ENCODE results near the gene ERGIC1. TPM values are rescaled to one million over a fixed set of nuclear protein-coding genes. Genes with fewer than 3 reads are reported as not detected.

ERGIC1 gene
- total RNA-seq, 1 experiment from 2014 or later = 77.0 TPM

DNA sequence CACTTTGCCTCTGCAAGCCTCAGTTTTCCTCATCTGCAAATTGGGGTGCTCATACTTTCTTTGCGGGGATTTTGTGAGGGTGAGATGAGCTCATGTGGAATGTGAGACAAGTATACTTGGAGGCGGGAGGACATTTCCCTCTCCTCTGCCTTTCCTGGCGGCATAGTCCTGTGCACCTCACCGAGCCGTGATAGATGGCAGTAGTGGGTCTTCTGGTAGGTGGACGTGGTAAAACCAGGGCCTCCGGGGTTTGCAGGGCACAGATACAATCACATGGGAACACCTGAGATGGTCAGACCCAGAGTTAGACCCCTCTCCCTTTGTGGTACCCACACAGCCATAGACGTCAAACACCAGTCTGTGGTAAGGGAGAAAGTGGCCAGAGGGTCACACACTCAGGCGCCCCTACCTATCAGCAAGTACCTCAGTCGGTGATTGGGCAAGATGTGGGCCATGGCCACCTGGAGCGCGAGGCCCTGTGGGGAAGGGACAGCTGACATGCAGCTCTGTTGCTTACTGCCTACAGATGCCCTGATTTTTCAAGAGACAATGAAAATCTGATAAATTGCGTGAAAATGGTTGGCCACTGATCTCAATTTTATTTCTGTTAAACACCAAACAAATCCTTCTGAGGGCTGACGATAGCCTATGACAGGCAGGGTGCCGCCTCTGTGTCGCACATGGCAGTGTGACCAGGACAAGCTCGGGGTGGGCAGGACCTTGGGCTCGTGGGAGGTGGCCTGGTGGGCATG lies 9.9 kb downstream of the ERGIC1 start:
- Histone ChIP-seq H3K23me2 (ENCODE audit: insufficient read length, low read depth, low read length, poor library complexity, severe bottlenecking) (no peaks in the 10 kb centered on the region), H3K14ac (ENCODE audit: insufficient read depth, low read length) (no peak overlapping the region), H3K79me1 (ENCODE audit: insufficient read depth, low read depth, low read length, poor library complexity, severe bottlenecking) (no peaks in the 10 kb centered on the region), H2BK20ac (ENCODE audit: low read depth, low read length, poor library complexity, severe bottlenecking) (no peak overlapping the region), H3K4me2 (ENCODE audit: insufficient read depth, insufficient read length, low read length) (no peak overlapping the region), H2AFZ (ENCODE audit: low read length) (no peak overlapping the region), H2BK12ac (ENCODE audit: insufficient read length, low read depth, low read length) (no peak overlapping the region), H4K8ac (replicated peaks; ENCODE audit: insufficient read length, low read depth, low read length) (no peak overlapping the region), H4K91ac (ENCODE audit: insufficient read length, low read depth, low read length) (no peak overlapping the region), H3K4me1 (ENCODE audit: insufficient read depth, low read length) (no peaks in the 10 kb centered on the region), H2BK5ac (ENCODE audit: insufficient read length, low read length) (no peak overlapping the region), H3K79me2 (ENCODE audit: insufficient read depth, low read length) (peaks cover 9% of the 10 kb centered on the region; the same call in 1 of the 2 replicates), H3K27me3 (ENCODE audit: insufficient read depth, low read length) (no peaks in the 10 kb centered on the region), H2AK5ac (ENCODE audit: insufficient read length, low read length) (no peak overlapping the region), H3T11ph (ENCODE audit: low read length) (no peak overlapping the region), H4K5ac (ENCODE audit: insufficient read length, low read depth, low read length) (no peak overlapping the region), H3K27ac (ENCODE audit: insufficient read length, low read depth, low read length) (no peak overlapping the region), H3K56ac (ENCODE audit: insufficient read length, low read depth, low read length) (no peak overlapping the region), H3K9ac (ENCODE audit: extremely low read depth, insufficient read length, low read length) (no peak overlapping the region), H2BK120ac (ENCODE audit: low read depth, low read length, poor library complexity, severe bottlenecking) (no peak overlapping the region), H3K23ac (ENCODE audit: insufficient read length, low read depth, low read length) (no peak overlapping the region), H4K20me1 (ENCODE audit: control insufficient read depth, insufficient read depth, insufficient read length) (no peaks in the 10 kb centered on the region), H3K4ac (ENCODE audit: low read depth, low read length) (no peak overlapping the region), H2BK15ac (ENCODE audit: low read depth, low read length) (no peak overlapping the region), H3K9me3 (ENCODE audit: control insufficient read depth, low read depth, low read length) (no peaks in the 10 kb centered on the region), H3K18ac (ENCODE audit: insufficient read length, low read depth, low read length) (no peak overlapping the region)
- peak; percentile 52 for DNase-seq
- H3K27ac Mint-ChIP-seq = peak overlapping the region in 1 of 3 experiments; percentile 22; a peak in 2 of 7 replicates
- H3K36me3 Mint-ChIP-seq (ENCODE audit: insufficient read depth in 1 of 3, low read depth in 3 of 3) = peaks cover 0 to 18% (median 5%) of the 10 kb centered on the region in 3 experiments; a peak in 5 of 7 replicates
- no peaks in the 10 kb centered on the region for H3K9me3 Mint-ChIP-seq
- H3K4me3 Mint-ChIP-seq = no peak overlapping the region
- H3K27me3 Mint-ChIP-seq (ENCODE audit: low read depth) = no peaks in the 10 kb centered on the region
- H3K4me1 Mint-ChIP-seq = peaks cover 16 to 29% of the 10 kb centered on the region in 2 experiments
- WGBS (ENCODE audit: extremely low coverage, insufficient read length, low lambda C conversion rate) = no CpG with 5 or more reads among the region's 18 CpGs
- TF ChIP-seq, protein P1, sequence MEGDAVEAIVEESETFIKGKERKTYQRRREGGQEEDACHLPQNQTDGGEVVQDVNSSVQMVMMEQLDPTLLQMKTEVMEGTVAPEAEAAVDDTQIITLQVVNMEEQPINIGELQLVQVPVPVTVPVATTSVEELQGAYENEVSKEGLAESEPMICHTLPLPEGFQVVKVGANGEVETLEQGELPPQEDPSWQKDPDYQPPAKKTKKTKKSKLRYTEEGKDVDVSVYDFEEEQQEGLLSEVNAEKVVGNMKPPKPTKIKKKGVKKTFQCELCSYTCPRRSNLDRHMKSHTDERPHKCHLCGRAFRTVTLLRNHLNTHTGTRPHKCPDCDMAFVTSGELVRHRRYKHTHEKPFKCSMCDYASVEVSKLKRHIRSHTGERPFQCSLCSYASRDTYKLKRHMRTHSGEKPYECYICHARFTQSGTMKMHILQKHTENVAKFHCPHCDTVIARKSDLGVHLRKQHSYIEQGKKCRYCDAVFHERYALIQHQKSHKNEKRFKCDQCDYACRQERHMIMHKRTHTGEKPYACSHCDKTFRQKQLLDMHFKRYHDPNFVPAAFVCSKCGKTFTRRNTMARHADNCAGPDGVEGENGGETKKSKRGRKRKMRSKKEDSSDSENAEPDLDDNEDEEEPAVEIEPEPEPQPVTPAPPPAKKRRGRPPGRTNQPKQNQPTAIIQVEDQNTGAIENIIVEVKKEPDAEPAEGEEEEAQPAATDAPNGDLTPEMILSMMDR (conservative IDR thresholded peaks at IDR 0.05) = peak; percentile 37

Measured in H9 (cell line).